SHP77 treated with DMSO at 0.1 percent for 48 hours (cell line): Measurements from ENCODE around the gene HOXC10.

Experiments used
- DNase-seq: peaks from one replicate; lab custom pipeline; 2025; lab: John Stamatoyannopoulos, UW

The HOXC10 gene

DNA sequence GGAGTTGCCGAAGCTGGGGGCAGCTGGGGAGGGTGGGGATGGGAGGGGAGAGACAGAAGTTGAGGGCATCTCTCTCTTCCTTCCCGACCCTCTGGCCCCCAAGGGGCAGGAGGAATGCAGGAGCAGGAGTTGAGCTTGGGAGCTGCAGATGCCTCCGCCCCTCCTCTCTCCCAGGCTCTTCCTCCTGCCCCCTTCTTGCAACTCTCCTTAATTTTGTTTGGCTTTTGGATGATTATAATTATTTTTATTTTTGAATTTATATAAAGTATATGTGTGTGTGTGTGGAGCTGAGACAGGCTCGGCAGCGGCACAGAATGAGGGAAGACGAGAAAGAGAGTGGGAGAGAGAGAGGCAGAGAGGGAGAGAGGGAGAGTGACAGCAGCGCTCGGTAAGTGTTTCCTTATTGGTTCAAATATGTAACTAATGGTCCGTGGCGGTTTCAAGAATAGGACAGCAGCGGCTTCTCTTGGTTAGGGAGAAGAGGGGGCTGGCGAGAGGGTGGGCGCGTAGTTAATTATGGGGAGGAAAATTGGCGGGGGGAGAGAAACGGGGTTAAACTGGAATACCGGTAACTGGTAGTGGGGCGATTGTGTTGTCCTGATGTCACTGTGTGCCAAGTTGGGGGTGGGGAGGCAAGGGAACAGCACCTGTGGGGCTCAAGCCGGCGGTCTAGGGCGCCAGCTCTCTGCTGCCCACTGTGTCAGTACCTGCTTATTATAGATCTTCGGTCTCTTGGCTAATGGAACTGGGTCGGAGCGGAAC is 32.3 kb downstream of the HOXC10 start:
- peak; percentile 80 for DNase-seq

DNA sequence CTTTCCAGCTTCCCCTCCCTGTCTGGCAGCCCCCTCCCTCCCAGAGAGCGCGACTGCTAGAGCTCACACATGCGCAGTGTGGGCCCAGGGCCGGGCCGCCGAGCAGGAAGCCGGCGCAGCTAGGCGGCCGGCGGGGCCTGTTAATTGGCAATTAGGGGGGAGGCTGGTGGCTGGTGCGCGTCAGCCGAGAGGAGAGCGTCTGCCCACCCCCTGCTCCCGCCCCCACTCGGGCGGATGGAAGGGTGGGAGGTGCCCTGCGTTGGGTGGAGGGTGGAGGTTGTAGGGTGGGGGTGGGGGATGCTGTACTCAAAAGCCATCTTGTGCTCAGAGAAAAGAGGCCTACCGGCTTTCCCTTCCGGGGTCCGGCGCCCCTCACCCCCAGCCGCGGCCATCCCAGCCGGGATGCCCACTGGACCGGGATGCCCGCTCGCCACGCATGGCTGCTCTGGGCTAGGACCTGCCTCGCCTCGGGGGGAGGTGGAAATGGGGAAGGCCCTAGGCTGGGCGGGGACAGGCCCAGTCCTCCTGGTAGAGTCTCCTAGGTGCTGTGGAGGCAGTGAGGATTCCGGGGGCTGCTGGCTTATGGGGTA is 33.0 kb downstream of the HOXC10 start:
- peak; percentile 88 for DNase-seq

DNA sequence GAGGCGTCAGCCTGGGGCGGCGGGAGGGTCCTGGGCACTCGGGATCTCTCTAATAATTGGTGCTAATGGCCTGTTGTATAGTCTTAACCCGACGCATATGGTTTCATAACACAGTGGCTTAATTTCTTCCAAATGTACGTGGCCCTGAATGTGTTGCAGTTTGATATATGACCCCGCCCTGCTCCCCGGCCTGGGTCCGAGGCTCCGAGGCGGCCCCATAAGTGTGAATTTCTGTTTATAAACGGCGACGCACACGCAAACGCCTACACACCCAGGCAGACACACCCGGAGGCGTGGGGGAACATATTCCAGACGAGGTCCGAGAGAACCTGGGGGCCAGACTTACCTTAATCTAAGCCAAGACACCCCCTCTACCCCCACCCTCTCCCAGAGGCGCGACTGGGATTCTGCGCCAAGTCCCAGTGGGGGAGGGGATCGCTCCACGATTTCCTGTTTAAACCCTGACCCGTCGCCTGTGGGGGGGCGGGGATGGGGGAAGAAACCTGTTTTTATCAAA is 33.6 kb downstream of the HOXC10 start:
- DNase-seq, result peak; percentile 19

DNA sequence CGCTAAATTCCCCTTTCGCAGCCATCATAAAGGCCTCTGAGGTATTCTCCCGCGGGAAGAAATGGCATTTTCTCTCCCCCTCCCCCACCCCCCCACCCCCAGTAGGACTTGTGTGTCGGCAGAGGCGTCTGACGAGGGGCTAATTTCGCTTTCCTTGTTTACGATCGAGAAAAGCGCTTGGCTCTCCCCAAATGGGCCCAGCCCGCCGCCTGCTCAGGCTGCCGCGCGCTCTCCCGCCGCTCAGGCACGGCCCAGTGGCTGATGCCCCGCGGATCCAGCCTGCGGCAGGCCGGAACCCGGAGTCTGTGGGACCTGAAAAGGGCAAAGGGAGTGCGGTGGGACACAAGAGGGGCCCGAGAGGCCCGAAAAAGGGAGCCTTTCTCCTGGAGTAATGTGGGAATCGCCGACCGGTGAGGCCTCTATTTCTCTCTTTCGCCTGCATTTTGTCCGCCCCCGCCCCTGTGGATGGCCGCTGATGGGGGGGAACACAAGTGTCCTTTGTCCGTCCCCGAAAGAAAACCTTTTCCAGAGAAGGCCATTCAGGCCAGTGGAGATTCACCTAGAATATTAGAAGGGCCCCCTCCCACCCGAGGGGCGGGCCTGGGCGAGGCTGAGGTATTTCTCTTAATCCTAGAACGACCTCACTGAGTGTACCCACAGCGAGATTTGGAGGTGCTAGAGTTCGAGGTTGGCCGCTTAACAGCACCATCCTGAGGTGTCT is 34.3 kb downstream of the HOXC10 start:
- no peak for DNase-seq

DNA sequence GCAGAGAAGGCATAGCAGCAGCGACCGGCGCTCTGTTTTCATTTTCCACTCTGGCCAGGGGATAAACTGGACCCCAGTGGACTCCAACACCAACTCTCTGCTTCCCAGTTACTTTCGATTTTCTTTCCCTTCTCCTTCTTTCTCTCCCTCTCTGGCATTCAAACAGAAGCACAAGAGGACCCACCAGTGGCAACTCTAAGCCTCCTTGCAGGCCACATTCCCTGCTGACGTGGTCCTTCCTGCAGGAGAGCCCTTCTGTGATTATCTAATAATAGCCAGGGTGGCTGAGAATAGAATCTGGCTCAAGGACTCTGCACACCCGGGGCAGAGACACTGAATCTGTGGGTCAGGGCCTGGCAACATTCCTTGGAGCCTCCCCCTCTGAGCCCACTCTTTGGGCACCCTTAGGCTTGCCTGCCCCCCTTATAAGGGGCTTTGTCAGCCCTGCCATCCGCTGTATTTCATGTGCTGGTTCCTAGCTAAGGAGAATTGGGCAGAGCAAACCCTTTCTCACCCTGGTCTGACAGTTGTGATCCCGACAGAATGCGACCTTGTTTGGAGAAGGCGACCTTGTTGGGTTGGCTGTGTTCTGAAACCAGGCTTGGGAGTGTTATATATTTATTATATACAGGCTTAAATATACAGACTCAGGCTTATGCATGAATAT is 35.1 kb downstream of the HOXC10 start:
- peak; percentile 34 for DNase-seq

DNA sequence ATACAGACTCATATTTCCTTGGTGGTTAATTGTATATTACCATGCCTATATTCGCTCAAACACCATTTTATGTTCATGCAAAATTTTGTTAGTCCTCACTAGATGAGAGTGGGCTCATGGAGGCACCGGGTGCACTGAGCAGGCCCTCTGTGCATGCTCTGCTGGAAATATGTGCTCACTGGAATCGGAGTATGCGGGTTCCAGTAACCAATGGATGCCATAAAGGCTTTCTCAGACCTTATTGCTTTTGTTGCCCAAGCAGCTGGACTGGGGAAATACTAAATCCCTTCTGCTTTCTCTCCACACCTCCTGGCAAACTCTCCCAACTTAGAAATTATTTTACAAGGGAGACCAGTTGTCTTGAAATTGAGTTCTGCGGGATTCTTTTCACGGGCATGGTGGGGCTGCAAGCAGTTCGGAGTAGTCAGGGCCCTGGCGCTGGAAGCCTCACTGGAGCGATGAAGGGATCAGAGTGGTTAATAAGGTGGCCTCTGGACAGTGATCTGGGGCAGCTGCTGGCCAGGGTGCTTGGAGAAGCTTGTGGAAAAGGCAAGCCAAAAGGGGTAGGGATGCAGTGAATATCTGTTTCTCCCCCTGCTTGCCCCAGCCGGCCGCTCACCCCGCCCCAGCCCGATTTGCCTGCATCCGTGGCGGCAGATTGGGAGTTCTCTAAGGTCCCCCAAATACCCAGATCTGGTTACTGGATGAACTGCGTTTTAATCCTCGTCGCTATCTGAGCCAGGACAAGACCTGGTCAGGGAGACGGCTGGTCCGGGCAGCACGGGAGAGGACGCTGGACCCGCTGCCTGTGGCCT is 35.9 kb downstream of the HOXC10 start:
- DNase-seq, result no peak

DNA sequence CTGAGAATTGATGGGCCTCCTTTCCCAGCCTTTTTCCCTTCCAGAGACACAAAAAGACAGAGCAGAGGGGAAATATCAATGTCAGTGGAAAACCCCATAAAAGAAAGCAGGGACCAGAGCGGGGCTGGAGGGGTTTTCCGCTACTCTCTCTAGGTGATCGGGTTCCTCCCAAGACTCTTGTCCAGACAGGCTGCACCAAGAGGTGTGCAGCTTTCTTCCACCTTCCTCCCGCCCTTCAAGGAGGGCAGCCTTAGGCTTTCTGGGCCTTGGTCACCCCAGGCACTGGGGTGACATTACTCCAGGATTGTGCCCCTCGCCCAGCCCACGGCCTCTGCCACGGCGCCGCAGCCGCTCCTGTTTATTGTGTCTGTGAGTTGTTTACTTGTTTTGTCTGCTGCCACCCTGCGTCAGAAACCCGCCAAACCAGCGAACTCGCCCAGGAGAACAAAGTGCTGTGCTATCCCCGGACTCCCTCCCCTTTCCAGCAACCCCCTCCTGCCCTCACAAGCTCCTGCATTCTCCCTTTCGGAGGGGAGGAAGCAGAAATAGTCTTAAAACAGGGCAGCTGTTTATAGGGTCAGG is 36.6 kb downstream of the HOXC10 start:
- no peak for DNase-seq

DNA sequence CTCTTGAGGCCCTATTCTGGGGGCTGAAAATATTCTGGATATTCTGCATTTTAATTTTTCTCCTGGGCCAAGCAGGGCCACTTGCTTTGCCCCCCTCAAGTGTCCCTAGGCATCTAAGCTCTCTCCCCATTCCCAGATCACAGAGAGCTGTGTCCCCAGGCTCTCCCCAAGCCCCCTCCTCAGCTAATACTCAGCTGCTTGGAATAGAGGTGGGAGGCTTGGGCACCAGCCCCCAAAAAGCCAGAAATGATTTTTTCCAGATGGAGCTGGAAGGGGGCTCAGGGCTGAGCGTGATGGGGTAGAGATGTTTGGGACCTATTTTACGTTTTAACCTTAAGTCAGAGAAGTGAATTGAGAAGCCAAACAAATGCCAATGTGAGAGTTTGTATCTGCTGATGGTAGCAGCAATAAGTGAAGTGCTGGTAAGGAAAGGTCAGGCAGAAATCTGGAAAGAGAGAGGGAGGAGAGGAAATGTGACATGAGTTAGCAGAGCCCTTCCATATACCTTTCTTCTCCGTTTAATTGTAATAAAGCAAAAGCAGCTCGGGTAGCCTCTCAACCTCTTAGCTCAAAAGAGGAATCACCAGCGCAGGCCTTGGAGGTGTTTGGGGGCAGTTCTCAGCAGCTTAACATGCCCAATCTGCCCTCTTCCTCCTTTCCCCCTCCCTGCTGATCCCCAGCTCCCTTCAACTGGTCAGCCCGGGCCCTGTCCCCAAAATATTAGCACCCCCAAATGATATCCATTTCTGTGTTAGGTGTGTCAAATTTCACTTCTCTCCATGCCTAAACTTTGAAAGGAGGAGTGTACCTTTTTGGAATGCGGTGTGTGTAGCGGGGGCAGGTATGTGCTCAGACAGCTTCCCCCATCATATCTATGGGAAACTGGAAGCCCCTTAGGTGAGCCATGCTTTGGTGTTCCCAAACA is 38.3 kb downstream of the HOXC10 start:
- no peak for DNase-seq

DNA sequence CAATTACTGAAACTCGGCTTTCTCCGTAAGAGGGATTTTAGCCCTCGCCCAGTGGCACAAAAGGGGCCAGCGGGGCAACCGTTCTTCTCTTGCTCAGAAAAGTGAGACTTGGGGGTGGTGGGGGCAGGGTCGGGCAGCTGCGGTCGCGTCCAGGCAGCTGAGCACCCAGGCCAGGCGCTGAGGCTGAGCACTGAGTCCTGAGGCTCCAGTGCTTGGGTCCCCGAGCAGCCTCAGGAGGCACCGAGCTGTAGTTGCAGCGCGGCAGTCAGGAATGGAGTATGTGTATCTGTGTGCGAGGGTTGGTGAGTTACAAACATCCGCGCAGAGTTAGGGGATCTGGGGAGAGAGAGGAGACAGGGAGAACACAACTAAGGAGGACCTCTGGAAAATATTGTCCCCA is 39.2 kb downstream of the HOXC10 start:
- DNase-seq, result no peak

DNA sequence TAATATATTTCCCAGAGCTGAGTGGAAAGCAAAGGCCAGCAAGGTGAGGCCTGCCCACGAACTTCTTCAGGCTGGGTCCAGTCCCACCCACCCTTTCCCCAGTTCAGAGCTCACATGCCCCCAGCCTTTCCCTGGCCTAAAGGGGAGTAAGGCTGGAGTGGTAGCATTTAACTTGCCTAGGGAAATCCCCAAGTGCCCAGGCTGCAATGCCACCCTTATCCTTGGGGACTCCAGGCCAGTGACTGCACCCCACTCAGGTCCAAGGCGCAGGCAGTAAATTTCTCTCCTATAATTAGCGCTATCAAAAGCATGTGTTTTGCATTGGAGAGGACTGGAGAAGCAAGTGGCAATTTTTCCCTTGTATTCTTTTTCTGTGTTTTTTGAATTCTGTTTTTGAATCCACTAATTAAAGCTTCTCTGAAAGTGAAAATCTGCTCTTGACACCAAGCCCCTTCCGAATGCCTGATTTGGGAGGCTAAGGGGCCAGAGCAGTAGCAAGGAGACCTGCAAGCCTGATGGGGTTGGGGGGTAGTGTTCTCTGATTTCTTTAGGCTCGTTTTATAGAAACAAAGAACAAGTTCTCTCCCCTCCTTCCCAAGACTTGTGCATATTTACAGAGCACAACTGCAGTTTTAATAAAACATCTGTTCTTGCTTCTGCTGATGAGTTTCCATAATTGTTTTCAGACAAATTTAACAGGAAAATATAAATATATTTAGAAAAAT is 39.8 kb downstream of the HOXC10 start:
- DNase-seq, result no peak

DNA sequence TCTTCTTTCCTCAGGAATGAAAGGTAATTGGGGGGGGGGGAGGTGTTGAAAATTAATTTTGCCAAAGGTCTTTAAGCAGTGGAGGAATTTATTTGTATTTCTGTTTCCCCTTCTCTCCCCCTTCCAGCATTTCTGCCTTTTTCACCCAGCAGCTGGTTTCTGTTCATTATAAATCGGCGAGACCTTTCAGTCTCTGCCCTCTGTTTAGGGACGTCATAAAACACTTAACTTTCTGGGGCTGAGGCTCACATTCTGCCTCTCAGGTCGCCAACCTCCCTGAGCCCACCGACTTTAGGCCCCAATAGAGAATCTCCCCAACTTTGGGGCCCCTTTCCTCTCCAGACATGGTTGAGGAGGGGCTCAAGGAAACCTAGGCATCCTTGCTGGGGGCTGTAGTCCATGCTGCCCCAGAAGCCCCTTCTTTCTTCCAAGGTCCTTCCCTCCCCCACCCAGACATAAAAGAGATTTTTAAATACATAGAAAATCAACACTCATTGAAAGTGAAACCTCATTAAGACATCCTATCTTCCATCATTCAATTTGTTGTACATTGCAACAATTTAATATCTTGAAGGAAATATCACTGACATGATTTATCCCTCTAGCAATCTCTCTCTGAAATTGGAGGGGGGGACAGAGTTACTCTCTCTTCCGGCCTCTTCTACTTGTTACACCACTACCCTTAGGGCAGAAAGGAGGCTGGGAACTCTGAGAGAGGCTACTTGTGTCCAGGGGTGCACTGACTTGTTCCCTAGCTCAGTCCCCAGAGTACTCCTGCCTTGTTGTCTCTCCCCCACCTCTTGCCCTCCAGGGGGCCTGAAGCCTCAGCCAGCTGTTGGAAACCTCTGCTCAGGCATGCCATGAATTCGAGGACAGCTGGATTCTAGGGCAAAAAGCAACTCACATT is 40.8 kb downstream of the HOXC10 start:
- DNase-seq, result no peak

DNA sequence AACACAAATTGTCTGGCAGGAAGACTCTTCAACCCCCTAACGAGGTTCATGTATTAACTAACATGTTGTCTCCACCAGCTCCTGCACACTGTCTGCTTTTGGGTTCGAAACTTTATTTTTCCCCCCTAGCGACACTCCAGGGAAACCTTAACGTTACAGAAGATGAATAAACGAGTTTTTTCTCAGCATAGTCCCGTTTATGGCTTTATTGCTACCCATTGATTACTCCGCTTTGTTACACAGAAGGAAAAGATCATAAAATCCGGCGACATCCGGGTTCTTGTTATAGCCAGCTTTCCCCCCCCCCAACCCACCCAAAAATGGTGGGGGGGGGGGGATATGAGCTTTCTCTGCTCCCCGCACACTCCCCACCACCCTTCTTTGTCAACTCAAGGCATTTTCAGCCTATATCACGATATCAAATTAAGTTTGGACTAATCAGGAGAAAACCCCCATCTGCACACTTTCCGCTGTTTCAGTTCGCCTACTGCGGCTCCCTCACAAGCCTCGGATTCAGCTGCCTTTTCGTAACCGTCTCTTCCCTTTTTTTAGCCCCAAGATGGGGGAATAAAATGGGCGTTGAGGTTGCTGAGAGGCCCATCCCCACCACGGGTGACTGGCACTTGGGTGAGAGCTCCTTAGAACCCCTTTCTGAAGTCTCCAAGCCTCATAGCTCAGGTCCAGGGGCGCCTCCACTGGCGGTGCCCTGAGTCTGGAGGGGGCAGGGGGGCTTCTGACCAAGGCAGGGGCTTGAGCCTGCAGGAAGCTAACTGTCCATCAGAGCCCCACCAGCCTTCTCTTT is 41.9 kb downstream of the HOXC10 start:
- DNase-seq, result no peak

DNA sequence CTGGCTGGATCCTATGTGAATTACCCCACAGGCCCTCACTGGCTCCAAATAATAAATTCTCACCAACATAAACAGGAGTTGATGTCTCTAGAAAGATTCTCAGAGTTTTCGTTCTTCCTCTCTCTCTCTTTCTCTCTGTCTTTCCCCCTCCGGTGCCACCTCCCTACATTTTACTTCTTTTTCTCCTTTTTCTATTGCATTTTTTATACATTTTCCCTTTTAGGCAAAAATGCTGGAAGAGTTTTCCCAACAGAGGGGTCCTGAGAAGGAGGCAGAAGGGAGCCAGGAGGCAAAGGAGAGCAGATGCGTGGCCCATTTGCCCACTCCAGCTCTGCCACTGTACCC is 42.5 kb downstream of the HOXC10 start:
- no peak for DNase-seq

DNA sequence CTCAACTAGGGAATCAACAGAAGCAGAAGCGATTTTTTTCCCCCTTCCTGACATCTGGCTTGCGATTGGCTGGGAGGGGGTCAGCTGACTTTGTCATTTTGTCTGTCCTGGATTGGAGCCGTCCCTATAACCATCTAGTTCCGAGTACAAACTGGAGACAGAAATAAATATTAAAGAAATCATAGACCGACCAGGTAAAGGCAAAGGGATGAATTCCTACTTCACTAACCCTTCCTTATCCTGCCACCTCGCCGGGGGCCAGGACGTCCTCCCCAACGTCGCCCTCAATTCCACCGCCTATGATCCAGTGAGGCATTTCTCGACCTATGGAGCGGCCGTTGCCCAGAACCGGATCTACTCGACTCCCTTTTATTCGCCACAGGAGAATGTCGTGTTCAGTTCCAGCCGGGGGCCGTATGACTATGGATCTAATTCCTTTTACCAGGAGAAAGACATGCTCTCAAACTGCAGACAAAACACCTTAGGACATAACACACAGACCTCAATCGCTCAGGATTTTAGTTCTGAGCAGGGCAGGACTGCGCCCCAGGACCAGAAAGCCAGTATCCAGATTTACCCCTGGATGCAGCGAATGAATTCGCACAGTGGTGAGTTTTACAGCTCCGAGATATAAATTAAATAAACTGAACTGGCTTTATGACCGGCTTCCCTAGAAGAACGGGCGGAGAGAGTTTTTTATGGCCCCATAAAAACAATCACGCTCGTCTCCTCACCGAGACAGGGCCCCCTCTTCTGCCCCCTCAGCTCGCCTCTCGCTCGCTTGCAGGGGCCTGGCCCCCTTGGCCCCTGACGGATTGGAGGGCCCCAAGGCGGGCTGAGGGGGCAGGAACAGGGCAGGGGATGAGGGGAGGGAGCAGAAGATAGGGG is 43.6 kb downstream of the HOXC10 start, which contains the start of gene HOXC6:
TSS of gene HOXC6 (plus strand) at position 127 of the 888 bp plus-strand sequence. CDS start at position 209, 82 bp downstream.
- DNase-seq, result no peak

DNA sequence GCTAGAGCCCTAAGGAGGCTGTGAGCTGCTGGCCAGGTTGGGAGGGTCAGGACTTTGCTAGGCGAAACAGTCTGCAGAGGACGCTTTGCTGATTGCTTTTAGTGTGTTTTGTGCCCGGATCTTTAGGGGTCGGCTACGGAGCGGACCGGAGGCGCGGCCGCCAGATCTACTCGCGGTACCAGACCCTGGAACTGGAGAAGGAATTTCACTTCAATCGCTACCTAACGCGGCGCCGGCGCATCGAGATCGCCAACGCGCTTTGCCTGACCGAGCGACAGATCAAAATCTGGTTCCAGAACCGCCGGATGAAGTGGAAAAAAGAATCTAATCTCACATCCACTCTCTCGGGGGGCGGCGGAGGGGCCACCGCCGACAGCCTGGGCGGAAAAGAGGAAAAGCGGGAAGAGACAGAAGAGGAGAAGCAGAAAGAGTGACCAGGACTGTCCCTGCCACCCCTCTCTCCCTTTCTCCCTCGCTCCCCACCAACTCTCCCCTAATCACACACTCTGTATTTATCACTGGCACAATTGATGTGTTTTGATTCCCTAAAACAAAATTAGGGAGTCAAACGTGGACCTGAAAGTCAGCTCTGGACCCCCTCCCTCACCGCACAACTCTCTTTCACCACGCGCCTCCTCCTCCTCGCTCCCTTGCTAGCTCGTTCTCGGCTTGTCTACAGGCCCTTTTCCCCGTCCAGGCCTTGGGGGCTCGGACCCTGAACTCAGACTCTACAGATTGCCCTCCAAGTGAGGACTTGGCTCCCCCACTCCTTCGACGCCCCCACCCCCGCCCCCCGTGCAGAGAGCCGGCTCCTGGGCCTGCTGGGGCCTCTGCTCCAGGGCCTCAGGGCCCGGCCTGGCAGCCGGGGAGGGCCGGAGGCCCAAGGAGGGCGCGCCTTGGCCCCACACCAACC is 44.8 kb downstream of the HOXC10 start:
- DNase-seq, result no peak
